NCI-H226 (cell line): ENCODE measurements around the gene HGS.
A peak's percentile ranks its signal among the peaks of the same experiment; 100 is the strongest.

ENCODE experiments used
- DNase-seq: peaks from one replicate; pipeline ENCODE4 v3.0.0-alpha.2; 2015

The HGS gene

DNA sequence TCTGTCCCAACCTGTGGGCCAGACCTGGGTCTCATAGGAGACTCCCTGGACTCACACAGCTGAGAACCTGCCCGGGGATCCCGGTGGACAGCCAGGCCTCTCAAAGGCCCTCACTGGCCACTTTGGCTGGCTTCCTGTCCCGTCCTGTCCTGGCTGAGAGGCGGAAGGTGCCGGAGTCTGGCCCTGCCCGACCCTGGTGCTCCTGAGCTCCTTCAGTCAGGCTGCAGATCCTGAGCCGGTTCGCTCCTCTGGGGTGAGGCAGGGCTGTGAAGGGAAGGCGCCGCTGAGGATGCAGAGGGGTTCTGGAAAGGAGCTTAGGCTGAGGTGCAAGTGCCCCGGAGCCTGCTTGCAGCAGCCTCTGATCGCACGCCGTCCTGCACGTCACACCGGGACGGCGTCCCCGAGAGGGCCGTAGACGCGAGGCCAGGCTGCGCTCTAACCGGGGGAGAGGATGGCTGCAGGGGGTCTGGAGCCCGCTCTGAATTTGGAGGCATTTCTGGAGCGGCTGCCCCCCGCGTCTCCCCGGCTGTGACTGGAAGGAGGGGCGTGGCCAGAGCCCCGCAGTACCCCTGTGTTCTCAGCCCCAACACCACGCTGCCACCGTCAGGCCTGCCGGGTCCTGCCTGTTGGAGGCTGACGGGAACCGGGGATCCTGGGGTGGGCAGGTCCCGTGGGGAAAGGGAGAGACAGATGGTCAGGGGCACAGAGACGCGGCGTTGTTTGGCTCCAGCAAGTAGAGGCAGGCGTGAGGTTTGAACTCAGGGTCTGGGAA, 4.1 kb downstream of the HGS start:
- no peak for DNase-seq

DNA sequence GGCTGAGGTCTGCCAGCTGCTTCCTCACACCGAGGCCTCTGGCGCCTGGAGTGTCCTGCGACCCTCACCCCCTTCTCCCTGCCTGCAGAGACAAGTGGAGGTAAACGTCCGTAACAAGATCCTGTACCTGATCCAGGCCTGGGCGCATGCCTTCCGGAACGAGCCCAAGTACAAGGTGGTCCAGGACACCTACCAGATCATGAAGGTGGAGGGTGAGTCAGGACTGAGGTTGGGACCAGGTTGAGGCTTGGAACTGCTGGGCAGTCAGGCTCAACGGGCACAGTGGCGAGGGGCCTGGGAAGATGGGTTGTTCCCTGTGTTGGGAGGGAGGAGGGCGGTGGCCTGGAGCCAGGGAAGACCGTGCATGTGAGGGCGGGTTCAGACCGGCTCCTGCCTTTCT, 4.8 kb downstream of the HGS start:
- DNase-seq = no peak

GRCh38 chr17:81690066-81690465, 6.3 kb downstream of the HGS start:
- DNase-seq = no peak

- no peak for DNase-seq
These were observed 6.7 kb downstream of the HGS start for GRCh38 chr17:81690549-81690948.

DNA sequence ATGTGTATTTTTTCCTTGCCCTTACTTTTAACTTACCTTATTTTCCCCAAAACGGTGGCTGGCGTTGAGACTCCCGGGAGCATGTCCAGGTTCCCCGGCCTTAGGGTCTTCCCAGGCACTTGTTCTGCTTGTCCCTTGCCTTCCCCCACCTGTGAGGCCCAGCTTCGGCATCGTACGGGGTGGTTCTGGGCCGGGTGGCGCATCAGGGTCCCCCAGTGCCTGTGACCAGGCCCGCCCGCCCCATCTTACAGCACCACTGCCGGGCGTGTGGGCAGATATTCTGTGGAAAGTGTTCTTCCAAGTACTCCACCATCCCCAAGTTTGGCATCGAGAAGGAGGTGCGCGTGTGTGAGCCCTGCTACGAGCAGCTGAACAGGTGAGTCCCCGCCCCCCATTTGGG, 7.4 kb downstream of the HGS start:
- DNase-seq = no peak

DNA sequence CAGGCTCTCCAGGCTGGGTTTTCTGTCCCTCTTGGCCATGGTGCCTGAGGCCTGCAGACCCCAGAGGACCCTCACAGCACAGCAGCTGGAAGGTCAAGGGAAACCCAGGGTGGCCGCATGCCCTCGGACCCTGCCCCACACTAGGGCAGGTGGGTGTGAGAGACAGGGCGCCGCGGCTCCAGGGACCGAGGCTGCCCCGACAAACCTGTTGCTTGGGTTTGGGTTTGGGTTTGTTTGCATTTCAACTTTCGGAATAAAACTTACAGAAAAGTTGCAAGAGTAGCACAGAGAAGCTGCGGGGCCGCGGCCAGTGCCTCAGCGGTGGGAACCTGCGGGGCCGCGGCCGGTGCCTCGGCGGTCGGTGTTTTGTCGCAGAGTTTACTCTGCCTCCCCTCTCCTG, 7.8 kb downstream of the HGS start:
- DNase-seq = no peak

DNA sequence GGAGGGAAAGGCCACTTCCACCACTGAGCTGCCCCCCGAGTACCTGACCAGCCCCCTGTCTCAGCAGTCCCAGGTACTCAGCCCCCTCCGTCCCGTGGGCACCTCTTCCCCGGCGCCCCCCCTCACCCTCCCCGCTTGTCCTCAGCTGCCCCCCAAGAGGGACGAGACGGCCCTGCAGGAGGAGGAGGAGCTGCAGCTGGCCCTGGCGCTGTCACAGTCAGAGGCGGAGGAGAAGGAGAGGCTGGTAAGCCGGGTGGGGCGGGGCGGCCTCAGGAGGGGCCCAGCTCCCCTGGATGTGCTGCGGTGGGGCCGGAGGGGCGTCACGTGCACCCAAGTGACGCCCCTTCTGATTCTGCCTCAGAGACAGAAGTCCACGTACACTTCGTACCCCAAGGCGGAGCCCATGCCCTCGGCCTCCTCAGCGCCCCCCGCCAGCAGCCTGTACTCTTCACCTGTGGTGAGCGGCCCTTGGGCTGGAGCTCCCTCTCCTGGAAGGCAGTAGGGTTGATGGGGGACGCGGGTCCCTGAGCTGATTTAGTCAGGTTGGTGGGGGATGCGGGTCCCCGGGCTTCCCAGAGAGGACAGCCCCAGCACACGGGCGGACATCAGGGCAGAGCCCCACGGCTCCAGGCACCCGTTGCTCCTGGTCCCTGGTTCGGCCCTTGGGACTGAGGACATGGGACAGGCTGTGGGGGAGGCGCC, 9.8 kb downstream of the HGS start:
- DNase-seq = no peak

DNA sequence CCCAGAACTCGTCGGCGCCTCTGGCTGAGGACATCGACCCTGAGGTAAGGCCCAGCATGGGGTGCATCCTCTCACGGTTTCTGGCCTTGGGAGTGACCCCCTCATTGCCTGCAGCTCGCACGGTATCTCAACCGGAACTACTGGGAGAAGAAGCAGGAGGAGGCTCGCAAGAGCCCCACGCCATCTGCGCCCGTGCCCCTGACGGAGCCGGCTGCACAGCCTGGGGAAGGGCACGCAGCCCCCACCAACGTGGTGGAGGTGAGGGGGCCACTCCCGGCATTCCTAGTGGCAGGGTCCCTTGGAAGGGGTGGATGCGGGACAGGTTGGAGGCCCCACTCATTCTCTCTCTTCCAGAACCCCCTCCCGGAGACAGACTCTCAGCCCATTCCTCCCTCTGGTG, 11.0 kb downstream of the HGS start:
- DNase-seq = no peak

- DNase-seq = no peak
These were observed 11.4 kb downstream of the HGS start for GRCh38 chr17:81695211-81695610.

DNA sequence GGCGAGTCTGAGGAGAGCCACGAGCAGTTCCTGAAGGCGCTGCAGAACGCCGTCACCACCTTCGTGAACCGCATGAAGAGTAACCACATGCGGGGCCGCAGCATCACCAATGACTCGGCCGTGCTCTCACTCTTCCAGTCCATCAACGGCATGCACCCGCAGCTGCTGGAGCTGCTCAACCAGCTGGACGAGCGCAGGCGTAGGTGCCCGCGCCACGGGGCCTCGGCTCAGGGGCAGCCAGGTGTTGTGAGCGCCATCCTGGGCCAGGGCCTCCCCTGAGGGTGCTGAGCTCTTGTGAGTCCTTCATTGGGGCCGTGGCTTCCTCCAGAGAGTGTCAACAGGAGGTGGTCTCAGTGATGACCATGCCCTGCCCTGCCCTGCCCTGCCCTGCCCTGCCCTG, 12.0 kb downstream of the HGS start:
- DNase-seq = no peak

GRCh38 chr17:81696218-81696941, 12.6 kb downstream of the HGS start:
- no peak for DNase-seq

GRCh38 chr17:81697261-81698044, 13.6 kb downstream of the HGS start:
- no peak for DNase-seq

- DNase-seq = no peak
These were observed 16.8 kb downstream of the HGS start for GRCh38 chr17:81700353-81701287.

DNA sequence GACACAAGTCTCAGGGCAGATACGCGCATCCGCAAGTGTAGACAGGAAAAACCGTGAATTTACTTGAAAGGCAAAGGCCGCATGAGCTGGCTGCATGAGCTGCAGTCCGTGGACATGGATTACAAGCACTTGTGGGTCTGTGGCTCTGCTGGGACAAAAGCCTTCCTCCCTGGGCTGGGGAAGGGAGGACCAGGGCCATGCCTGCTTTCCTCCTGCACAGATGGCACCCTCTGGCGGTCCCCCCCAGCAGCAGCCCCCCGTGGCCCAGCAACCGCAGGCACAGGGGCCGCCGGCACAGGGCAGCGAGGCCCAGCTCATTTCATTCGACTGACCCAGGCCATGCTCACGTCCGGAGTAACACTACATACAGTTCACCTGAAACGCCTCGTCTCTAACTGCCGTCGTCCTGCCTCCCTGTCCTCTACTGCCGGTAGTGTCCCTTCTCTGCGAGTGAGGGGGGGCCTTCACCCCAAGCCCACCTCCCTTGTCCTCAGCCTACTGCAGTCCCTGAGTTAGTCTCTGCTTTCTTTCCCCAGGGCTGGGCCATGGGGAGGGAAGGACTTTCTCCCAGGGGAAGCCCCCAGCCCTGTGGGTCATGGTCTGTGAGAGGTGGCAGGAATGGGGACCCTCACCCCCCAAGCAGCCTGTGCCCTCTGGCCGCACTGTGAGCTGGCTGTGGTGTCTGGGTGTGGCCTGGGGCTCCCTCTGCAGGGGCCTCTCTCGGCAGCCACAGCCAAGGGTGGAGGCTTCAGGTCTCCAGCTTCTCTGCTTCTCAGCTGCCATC, 17.7 kb downstream of the HGS start:
- DNase-seq = no peak

GRCh38 chr17:81702934-81703746, 19.3 kb downstream of the HGS start, which contains the start of gene MRPL12:
MRPL12 (plus strand) TSS chr17:81703367; CDS start chr17:81703502, 135 bp downstream.
- peak; percentile 91 for DNase-seq

DNA sequence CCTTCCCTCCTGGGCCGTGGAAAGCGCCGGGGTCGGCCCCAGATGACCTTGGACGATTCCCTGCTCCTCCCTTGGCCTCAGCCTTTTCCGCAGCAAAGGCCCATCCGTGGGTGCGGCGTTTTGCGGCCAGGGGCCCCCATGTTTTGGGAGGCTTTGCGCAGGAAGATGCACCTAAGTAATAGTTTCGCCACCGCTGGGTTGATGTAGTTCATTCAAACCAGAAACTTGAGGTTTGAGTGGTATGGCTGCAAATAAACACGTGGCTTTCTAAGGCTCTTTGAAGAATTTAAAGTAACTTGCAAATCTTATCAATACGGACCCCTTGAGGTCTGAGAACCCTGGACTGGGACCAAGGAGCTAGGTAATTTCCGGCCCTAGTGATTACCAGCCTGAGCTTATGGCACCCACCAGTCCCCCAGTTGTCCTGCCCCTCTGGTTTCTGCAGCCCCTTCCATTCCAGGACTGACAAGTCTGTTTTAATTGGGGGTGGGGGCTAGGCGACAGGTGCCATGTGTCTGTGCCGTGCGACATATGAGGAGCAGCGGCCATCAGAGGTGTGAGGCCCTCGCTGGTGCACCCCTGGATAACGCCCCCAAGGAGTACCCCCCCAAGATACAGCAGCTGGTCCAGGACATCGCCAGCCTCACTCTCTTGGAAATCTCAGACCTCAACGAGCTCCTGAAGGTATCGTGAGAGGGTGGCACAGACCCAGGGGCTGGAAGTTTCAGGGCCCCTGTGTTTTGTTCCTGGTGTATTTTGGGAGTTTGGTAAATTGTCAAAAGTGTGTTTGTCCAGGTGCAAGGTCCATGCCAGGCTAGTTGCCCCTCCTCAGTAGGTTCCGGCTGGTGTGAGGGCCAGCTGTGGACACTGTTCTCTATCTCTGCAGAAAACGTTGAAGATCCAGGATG, 20.2 kb downstream of the HGS start:
- DNase-seq = no peak

- no peak for DNase-seq
These were observed 21.9 kb downstream of the HGS start for GRCh38 chr17:81705518-81706231.

GRCh38 chr17:81706232-81706611, 22.4 kb downstream of the HGS start:
- DNase-seq = no peak
